ENCODE results near the gene EML6. TPM values are rescaled to one million over a fixed set of nuclear protein-coding genes. Genes with fewer than 3 reads are reported as not detected.
A peak's percentile ranks its signal among the peaks of the same experiment; 100 is the strongest.

The EML6 gene
- total and polyA plus RNA-seq, 4 donors = 0.94 to 5.1 (median 2.0) TPM

DNA sequence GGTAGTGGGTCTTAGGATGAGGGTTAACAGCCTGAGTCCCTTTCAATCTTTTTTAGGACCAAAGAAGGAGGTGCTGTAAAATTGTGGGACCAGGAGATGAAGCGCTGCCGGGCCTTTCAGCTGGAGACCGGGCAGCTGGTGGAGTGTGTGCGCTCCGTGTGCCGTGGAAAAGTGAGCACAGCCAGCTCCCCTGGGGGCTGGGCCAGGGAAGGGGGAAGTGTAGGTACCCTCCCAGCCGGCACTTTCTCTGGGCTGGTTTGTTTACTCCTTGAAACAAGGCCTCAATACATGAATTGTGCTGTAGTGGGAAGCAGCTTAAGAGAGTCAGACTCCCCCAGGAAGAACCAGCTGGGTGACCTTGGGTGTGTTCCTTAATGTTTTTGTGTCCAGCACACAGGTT, 236.7 kb downstream of the EML6 start:
- TF ChIP-seq, protein P1, sequence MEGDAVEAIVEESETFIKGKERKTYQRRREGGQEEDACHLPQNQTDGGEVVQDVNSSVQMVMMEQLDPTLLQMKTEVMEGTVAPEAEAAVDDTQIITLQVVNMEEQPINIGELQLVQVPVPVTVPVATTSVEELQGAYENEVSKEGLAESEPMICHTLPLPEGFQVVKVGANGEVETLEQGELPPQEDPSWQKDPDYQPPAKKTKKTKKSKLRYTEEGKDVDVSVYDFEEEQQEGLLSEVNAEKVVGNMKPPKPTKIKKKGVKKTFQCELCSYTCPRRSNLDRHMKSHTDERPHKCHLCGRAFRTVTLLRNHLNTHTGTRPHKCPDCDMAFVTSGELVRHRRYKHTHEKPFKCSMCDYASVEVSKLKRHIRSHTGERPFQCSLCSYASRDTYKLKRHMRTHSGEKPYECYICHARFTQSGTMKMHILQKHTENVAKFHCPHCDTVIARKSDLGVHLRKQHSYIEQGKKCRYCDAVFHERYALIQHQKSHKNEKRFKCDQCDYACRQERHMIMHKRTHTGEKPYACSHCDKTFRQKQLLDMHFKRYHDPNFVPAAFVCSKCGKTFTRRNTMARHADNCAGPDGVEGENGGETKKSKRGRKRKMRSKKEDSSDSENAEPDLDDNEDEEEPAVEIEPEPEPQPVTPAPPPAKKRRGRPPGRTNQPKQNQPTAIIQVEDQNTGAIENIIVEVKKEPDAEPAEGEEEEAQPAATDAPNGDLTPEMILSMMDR (IDR thresholded peaks at IDR 0.05; ENCODE audit: control extremely low read depth, extremely low read depth) = no peak
- Histone ChIP-seq H3K4me3 (no peak overlapping the region), H3K9ac (ENCODE audit: insufficient read depth in 1 of 2, low read length in 2 of 2) (no peak overlapping the region), H3K27me3 (ENCODE audit: control insufficient read depth in 3 of 3, insufficient read depth in 3 of 3, low read length in 2 of 3) (no peaks in the 10 kb centered on the region), H3K9me3 (ENCODE audit: control insufficient read depth in 4 of 4, insufficient read depth in 3 of 4, low read length in 3 of 4) (no peaks in the 10 kb centered on the region), H3K27ac (ENCODE audit: low read depth in 1 of 2, low read length in 1 of 2) (no peak overlapping the region), H3K4me1 (ENCODE audit: control insufficient read depth in 5 of 5, insufficient read depth in 5 of 5, low read length in 5 of 5) (peaks cover 0 to 2% (median 0%) of the 10 kb centered on the region in 5 donors), H3K36me3 (ENCODE audit: control insufficient read depth in 4 of 4, insufficient read depth in 4 of 4, low read length in 4 of 4) (no peaks in the 10 kb centered on the region)
- no peak for ATAC-seq (ENCODE audit: insufficient read depth, low FRiP score)
- WGBS, 2 donors = 69 to 83% methylated on average over 7 of the region's 7 CpGs
- DNase-seq = no peak

DNA sequence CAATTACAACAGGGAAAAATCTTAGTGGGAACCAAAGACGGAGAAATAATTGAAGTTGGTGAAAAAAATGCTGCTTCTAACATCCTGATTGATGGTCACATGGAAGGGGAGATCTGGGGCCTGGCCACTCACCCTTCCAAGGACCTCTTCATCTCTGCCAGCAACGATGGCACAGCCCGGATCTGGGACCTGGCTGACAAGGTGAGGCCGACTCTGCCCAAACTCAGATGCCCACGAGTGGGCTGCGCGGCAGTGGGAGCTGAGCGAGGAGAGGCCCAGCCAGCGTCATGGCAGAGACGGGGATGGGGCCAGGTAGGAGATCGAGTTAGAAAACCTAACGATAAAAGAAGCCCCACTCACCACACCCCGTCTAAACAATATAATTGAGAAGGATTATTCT, 239.0 kb downstream of the EML6 start:
- DNase-seq (no peak), ATAC-seq (ENCODE audit: insufficient read depth, low FRiP score) (no peak)
- WGBS, 2 donors = 89 to 94% methylated on average over 13 of the region's 13 CpGs
- Histone ChIP-seq H3K4me1 (ENCODE audit: control insufficient read depth in 5 of 5, insufficient read depth in 5 of 5, low read length in 5 of 5) (peaks cover 0 to 8% (median 0%) of the 10 kb centered on the region in 5 donors), H3K27me3 (ENCODE audit: control insufficient read depth in 3 of 3, insufficient read depth in 3 of 3, low read length in 2 of 3) (no peaks in the 10 kb centered on the region), H3K4me3 (no peak overlapping the region), H3K9me3 (ENCODE audit: control insufficient read depth in 4 of 4, insufficient read depth in 3 of 4, low read length in 3 of 4) (no peaks in the 10 kb centered on the region), H3K27ac (ENCODE audit: low read depth in 1 of 2, low read length in 1 of 2) (peak overlapping the region in 1 of 2 donors; percentile 62), H3K36me3 (ENCODE audit: control insufficient read depth in 4 of 4, insufficient read depth in 4 of 4, low read length in 4 of 4) (peaks cover 0 to 3% (median 0%) of the 10 kb centered on the region in 4 donors), H3K9ac (ENCODE audit: insufficient read depth in 1 of 2, low read length in 2 of 2) (no peak overlapping the region)
- TF ChIP-seq, protein P1 (IDR thresholded peaks at IDR 0.05; ENCODE audit: control extremely low read depth, extremely low read depth) = no peak

DNA sequence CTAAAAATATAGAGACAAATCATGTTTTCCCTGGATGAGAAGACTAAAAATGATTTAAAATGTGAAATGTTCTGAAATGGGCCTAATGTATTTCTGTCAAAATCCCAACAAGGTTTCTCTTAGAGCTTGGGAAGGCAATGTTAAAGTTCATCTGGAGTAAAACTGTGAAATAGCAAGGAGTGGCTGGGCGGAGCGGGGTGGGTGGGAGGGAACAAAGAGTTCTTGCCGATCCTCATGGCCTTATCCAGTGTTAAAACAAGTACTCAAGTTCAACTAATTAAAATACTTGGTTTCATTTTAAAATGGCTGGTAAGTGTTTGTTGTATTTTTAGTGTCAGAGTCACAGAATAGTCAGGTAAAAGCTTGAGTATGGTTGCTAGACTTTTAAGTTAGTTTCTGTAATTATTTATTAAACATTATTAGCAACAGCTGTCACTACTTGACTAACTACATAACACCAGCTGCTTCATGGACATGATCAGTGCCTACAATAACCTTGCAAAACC, 239.5 kb downstream of the EML6 start:
- Histone ChIP-seq H3K27ac (ENCODE audit: low read depth in 1 of 2, low read length in 1 of 2) (no peak overlapping the region), H3K36me3 (ENCODE audit: control insufficient read depth in 4 of 4, insufficient read depth in 4 of 4, low read length in 4 of 4) (peaks cover 0 to 3% (median 0%) of the 10 kb centered on the region in 4 donors), H3K4me1 (ENCODE audit: control insufficient read depth in 5 of 5, insufficient read depth in 5 of 5, low read length in 5 of 5) (peaks cover 0 to 8% (median 0%) of the 10 kb centered on the region in 5 donors), H3K27me3 (ENCODE audit: control insufficient read depth in 3 of 3, insufficient read depth in 3 of 3, low read length in 2 of 3) (no peaks in the 10 kb centered on the region), H3K4me3 (no peak overlapping the region), H3K9me3 (ENCODE audit: control insufficient read depth in 4 of 4, insufficient read depth in 3 of 4, low read length in 3 of 4) (no peaks in the 10 kb centered on the region), H3K9ac (ENCODE audit: insufficient read depth in 1 of 2, low read length in 2 of 2) (no peak overlapping the region)
- no peak for DNase-seq
- TF ChIP-seq, protein P1 (IDR thresholded peaks at IDR 0.05; ENCODE audit: control extremely low read depth, extremely low read depth) = no peak
- 73 to 97% methylated on average over 3 of the region's 3 CpGs for WGBS, 2 donors
- no peak for ATAC-seq (ENCODE audit: insufficient read depth, low FRiP score)

DNA sequence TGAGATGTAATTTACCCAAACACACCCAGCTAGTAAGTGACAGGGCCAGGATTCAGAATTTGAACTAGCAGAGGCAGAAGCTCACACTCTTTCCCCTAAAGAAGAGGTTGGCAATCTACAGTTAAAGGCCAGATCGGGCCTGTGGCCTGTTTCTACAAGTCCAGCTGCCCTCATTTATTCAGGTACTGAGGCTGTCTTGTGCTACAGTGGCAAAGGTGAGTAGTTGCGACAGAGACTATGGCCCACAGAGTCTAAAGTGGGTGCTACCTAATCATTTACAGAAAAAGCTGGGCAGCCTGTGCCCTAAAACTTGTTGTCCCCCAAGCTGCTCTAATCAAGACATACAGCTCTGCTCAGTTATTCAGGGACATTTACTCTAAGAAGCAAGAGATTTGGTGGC, 240.0 kb downstream of the EML6 start:
- WGBS, 2 donors = 88% methylated on average over 2 of the region's 2 CpGs
- Histone ChIP-seq H3K36me3 (ENCODE audit: control insufficient read depth in 4 of 4, insufficient read depth in 4 of 4, low read length in 4 of 4) (peaks cover 0 to 3% (median 1%) of the 10 kb centered on the region in 4 donors), H3K4me1 (ENCODE audit: control insufficient read depth in 5 of 5, insufficient read depth in 5 of 5, low read length in 5 of 5) (peaks cover 0 to 8% (median 0%) of the 10 kb centered on the region in 5 donors), H3K27ac (ENCODE audit: low read depth in 1 of 2, low read length in 1 of 2) (no peak overlapping the region), H3K27me3 (ENCODE audit: control insufficient read depth in 3 of 3, insufficient read depth in 3 of 3, low read length in 2 of 3) (no peaks in the 10 kb centered on the region), H3K4me3 (no peak overlapping the region), H3K9ac (ENCODE audit: insufficient read depth in 1 of 2, low read length in 2 of 2) (no peak overlapping the region), H3K9me3 (ENCODE audit: control insufficient read depth in 4 of 4, insufficient read depth in 3 of 4, low read length in 3 of 4) (no peaks in the 10 kb centered on the region)
- DNase-seq (no peak), ATAC-seq (ENCODE audit: insufficient read depth, low FRiP score) (no peak)
- TF ChIP-seq, protein P1 (IDR thresholded peaks at IDR 0.05; ENCODE audit: control extremely low read depth, extremely low read depth) = no peak
